PC-9 (cell line): ENCODE results near the gene HCLS1.

ENCODE experiments used
- CTCF ChIP-seq: fragments of 200-600 bp; sonication (generic); conservative IDR thresholded peaks from 2 replicates; pipeline ENCODE4 v1.6.1; 2017; ENCODE audit warnings: mixed run types, antibody characterized with exemption, mild to moderate bottlenecking, moderate library complexity
- EZH2 ChIP-seq: fragments of 200-600 bp; sonication (generic); IDR thresholded peaks from 2 replicates; pipeline ENCODE4 v1.8.0; 2017; ENCODE audit warnings: antibody characterized with exemption, low read depth

- TF ChIP-seq CTCF (no peak), EZH2 (no peak)
Observed at GRCh38 chr3:121601212-121601812, 59.4 kb downstream of the HCLS1 start.
